OCI-LY1 (cell line): Measurements from ENCODE around the gene NPEPPS.
"Not testable (repeated sequence)": the region's sequence is repeated elsewhere in the genome, so short reads cannot be mapped to it uniquely, and the experiment has no call there.

ENCODE experiments used
- EZH2 ChIP-seq: fragments of 200-600 bp; sonication (generic), shearing (Covaris generic); IDR thresholded peaks from 2 replicates; pipeline ENCODE4 v1.8.0; 2017; ENCODE audit warnings: borderline replicate concordance, mixed run types, mild to moderate bottlenecking, antibody characterized with exemption, low read length, moderate library complexity, mixed read lengths
- TF ChIP-seq, protein P1 (sequence below): fragments of 200-600 bp; sonication (generic), shearing (Covaris generic); IDR thresholded peaks from 2 replicates; pipeline ENCODE4 v1.5.1; 2017; ENCODE audit warnings: mild to moderate bottlenecking, antibody characterized with exemption, low read length, moderate library complexity, mixed read lengths

GRCh38 chr17:47511701-47512146, 19.2 kb upstream of the NPEPPS start:
- not testable (repeated sequence) for TF ChIP-seq EZH2
- TF ChIP-seq, protein P1, sequence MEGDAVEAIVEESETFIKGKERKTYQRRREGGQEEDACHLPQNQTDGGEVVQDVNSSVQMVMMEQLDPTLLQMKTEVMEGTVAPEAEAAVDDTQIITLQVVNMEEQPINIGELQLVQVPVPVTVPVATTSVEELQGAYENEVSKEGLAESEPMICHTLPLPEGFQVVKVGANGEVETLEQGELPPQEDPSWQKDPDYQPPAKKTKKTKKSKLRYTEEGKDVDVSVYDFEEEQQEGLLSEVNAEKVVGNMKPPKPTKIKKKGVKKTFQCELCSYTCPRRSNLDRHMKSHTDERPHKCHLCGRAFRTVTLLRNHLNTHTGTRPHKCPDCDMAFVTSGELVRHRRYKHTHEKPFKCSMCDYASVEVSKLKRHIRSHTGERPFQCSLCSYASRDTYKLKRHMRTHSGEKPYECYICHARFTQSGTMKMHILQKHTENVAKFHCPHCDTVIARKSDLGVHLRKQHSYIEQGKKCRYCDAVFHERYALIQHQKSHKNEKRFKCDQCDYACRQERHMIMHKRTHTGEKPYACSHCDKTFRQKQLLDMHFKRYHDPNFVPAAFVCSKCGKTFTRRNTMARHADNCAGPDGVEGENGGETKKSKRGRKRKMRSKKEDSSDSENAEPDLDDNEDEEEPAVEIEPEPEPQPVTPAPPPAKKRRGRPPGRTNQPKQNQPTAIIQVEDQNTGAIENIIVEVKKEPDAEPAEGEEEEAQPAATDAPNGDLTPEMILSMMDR = not testable (repeated sequence)
